HG02885 (cell line): Measurements from ENCODE around the gene YPEL2.
A peak's percentile ranks its signal among the peaks of the same experiment; 100 is the strongest.
"Not testable (repeated sequence)": the region's sequence is repeated elsewhere in the genome, so short reads cannot be mapped to it uniquely, and the experiment has no call there.

Experiments used
- ATAC-seq: cut with Tn5 transposase; IDR thresholded peaks from one replicate; pipeline ENCODE4 v1.9.1; 2021; ENCODE audit warnings: mild to moderate bottlenecking; ENCODE audit not compliant: unreplicated experiment, poor library complexity

The YPEL2 gene

GRCh38 chr17:59331129-59331928 is at the start of gene YPEL2:
YPEL2 (plus strand) TSS chr17:59331655; CDS start chr17:59353410, 21,755 bp downstream.
- peak; percentile 96 for ATAC-seq

- no peak for ATAC-seq
Measured at GRCh38 chr17:59284317-59284716, 47.1 kb upstream of the YPEL2 start.

GRCh38 chr17:59287452-59287851 is 44.0 kb upstream of the YPEL2 start:
- ATAC-seq: no peak

- ATAC-seq: no peak
Measured at GRCh38 chr17:59287891-59288290, 43.6 kb upstream of the YPEL2 start.

- no peak for ATAC-seq
Measured at GRCh38 chr17:59289981-59290301, 41.5 kb upstream of the YPEL2 start.

GRCh38 chr17:59290302-59290998 is 41.0 kb upstream of the YPEL2 start:
- ATAC-seq: not testable (repeated sequence)

GRCh38 chr17:59292174-59292523 is 39.3 kb upstream of the YPEL2 start:
- no peak for ATAC-seq

GRCh38 chr17:59296190-59296589 is 35.3 kb upstream of the YPEL2 start:
- no peak for ATAC-seq

GRCh38 chr17:59298521-59298920 is 32.9 kb upstream of the YPEL2 start:
- ATAC-seq: no peak

GRCh38 chr17:59299400-59300092 is 31.9 kb upstream of the YPEL2 start:
- ATAC-seq: no peak

- no peak for ATAC-seq
Measured at GRCh38 chr17:59300941-59301340, 30.5 kb upstream of the YPEL2 start.

GRCh38 chr17:59304811-59305210 is 26.6 kb upstream of the YPEL2 start:
- ATAC-seq: no peak

- ATAC-seq: no peak
Measured at GRCh38 chr17:59310263-59310920, 21.1 kb upstream of the YPEL2 start.

- ATAC-seq: peak; percentile 53
Measured at GRCh38 chr17:59311051-59311468, 20.4 kb upstream of the YPEL2 start.

GRCh38 chr17:59311521-59311920 is 19.9 kb upstream of the YPEL2 start:
- ATAC-seq: not testable (repeated sequence)

GRCh38 chr17:59315866-59316265 is 15.6 kb upstream of the YPEL2 start:
- ATAC-seq: no peak

GRCh38 chr17:59327121-59327980 is 4.1 kb upstream of the YPEL2 start:
- ATAC-seq: no peak

GRCh38 chr17:59327981-59328290 is 3.5 kb upstream of the YPEL2 start:
- no peak for ATAC-seq

- ATAC-seq: no peak
Measured at GRCh38 chr17:59328601-59329000, 2.9 kb upstream of the YPEL2 start.
